HepG2 (cell line): ENCODE data around the gene ALKBH5. TPM values are rescaled to one million over a fixed set of nuclear protein-coding genes. Genes with fewer than 3 reads are reported as not detected.
A peak's percentile ranks its signal among the peaks of the same experiment; 100 is the strongest.

Experiments used
- BRD4 ChIP-seq: sonication (generic); formaldehyde crosslinking; IDR thresholded peaks from 2 replicates; pipeline ENCODE4 v1.4.0; 2020; ENCODE audit warnings: missing genetic modification reagents
- CREM ChIP-seq, 2 experiments: sonication (generic) in 1 of 2; formaldehyde crosslinking in 1 of 2; IDR thresholded peaks; 2 replicates each; pipeline versions ENCODE4 v1.4.0 to v1.6.1; 2016 to 2020; ENCODE audit warnings: antibody characterized with exemption in 1 of 2, mild to moderate bottlenecking in 1 of 2, missing genetic modification reagents in 1 of 2
- DDIT3 ChIP-seq: sonication (generic); formaldehyde crosslinking; IDR thresholded peaks from 2 replicates; pipeline ENCODE4 v1.4.0; 2020; ENCODE audit warnings: mild to moderate bottlenecking, missing genetic modification reagents
- IRF2 ChIP-seq: IDR thresholded peaks from 2 replicates; pipeline ENCODE4 v1.6.1; 2018; ENCODE audit warnings: missing genetic modification reagents, missing compliant biosample characterization
- NFATC3 ChIP-seq: sonication (generic); formaldehyde crosslinking; IDR thresholded peaks from 2 replicates; pipeline ENCODE4 v1.5.1; 2020; ENCODE audit warnings: mild to moderate bottlenecking, missing genetic modification reagents
- NFE2L2 ChIP-seq: fragments of 150-350 bp; IDR thresholded peaks from 2 replicates; pipeline ENCODE4 v1.6.1; 2014; ENCODE audit warnings: low read length
- NFYC ChIP-seq: IDR thresholded peaks from 2 replicates; pipeline ENCODE4 v1.6.1; 2016; ENCODE audit warnings: missing genetic modification reagents, missing compliant biosample characterization
- PBX3 ChIP-seq: sonication (generic); formaldehyde crosslinking; IDR thresholded peaks from 2 replicates; pipeline ENCODE4 v1.8.1; 2023; ENCODE audit warnings: missing genetic modification reagents, inconsistent platforms, borderline replicate concordance
- PREB ChIP-seq: sonication (generic); formaldehyde crosslinking; IDR thresholded peaks from 2 replicates; pipeline ENCODE4 v1.4.0; 2020; ENCODE audit warnings: missing genetic modification reagents
- SIN3B ChIP-seq: fragments of 150-350 bp; IDR thresholded peaks from 2 replicates; pipeline ENCODE4 v1.6.1; 2014; ENCODE audit warnings: low read length
- SMARCE1 ChIP-seq: fragments of 450-650 bp; IDR thresholded peaks from 2 replicates; pipeline ENCODE4 v1.6.1; 2017; ENCODE audit warnings: borderline replicate concordance
- SOX13 ChIP-seq, 3 experiments: fragments of 450-650 bp in 1 of 3; sonication (generic) in 1 of 3; formaldehyde crosslinking in 1 of 3; IDR thresholded peaks in 2 of 3; conservative IDR thresholded peaks in 1 of 3; 2 replicates each; pipeline versions ENCODE4 v1.5.0 to v1.6.1; 2016 to 2020; ENCODE audit warnings: antibody characterized with exemption in 1 of 3, mild to moderate bottlenecking in 1 of 3, missing compliant biosample characterization in 1 of 3, missing genetic modification reagents in 1 of 3, moderate library complexity in 1 of 3
- TFDP1 ChIP-seq: IDR thresholded peaks from 2 replicates; pipeline ENCODE4 v1.6.1; 2016; ENCODE audit warnings: missing compliant biosample characterization, missing genetic modification reagents, borderline replicate concordance
- TFE3 ChIP-seq: IDR thresholded peaks from 2 replicates; pipeline ENCODE4 v1.6.1; 2016
- TOE1 ChIP-seq: sonication (generic); formaldehyde crosslinking; IDR thresholded peaks from 2 replicates; pipeline ENCODE4 v1.4.0; 2020; ENCODE audit warnings: mild to moderate bottlenecking, missing genetic modification reagents
- ZNF354B ChIP-seq: sonication (generic); formaldehyde crosslinking; IDR thresholded peaks from 2 replicates; pipeline ENCODE4 v1.8.0; 2022; ENCODE audit warnings: mild to moderate bottlenecking, missing genetic modification reagents
- ZNF362 ChIP-seq: sonication (generic); formaldehyde crosslinking; IDR thresholded peaks from 2 replicates; pipeline ENCODE4 v1.4.0; 2020; ENCODE audit warnings: missing genetic modification reagents, mild to moderate bottlenecking, borderline replicate concordance
- ZNF382 ChIP-seq: sonication (generic); formaldehyde crosslinking; IDR thresholded peaks from 2 replicates; pipeline ENCODE4 v1.5.0; 2020; ENCODE audit warnings: missing genetic modification reagents, mild to moderate bottlenecking, borderline replicate concordance
- ZNF510 ChIP-seq: sonication (generic); formaldehyde crosslinking; IDR thresholded peaks from 2 replicates; pipeline ENCODE4 v1.4.0; 2020; ENCODE audit warnings: low read depth, mild to moderate bottlenecking, missing genetic modification reagents
- ZNF570 ChIP-seq: sonication (generic); formaldehyde crosslinking; IDR thresholded peaks from 2 replicates; pipeline ENCODE4 v1.4.0; 2020; ENCODE audit warnings: mild to moderate bottlenecking, missing genetic modification reagents, borderline replicate concordance
- polyA plus RNA-seq, 8 experiments: library from polyadenylated mRNA; depleted of rRNA in 3 of 8; stranded (reverse) in 7 of 8; unstranded in 1 of 8; fragments of >200 nt; fragmentation: Illumina TruSeq in 4 of 8; extraction: Trizol in 4 of 8; gene quantifications; 2 replicates each; pipeline versions ENCODE4 v1.2.1 to v1.2.3, GENCODE V29; 2011 to 2016; ENCODE audit warnings: low read depth in 4 of 8, missing spikeins in 1 of 8, mixed read lengths in 1 of 8; ENCODE audit not compliant: insufficient read depth in 1 of 8
- total RNA-seq, 5 experiments: library from RNA; depleted of rRNA; stranded (reverse); fragments of >200 nt; fragmentation: Illumina TruSeq; extraction: Trizol; gene quantifications; 2 replicates each; pipeline ENCODE4 v1.2.3, GENCODE V29; 2016; ENCODE audit warnings: low read depth in 1 of 5

The ALKBH5 gene
- total and polyA plus RNA-seq, 2 of the 13 experiments (the other 11 are each of a cell fraction or from before 2014, with no cell fraction given) = 68.9 to 76.9 TPM

GRCh38 chr17:18184143-18185031, 759 bp downstream of the ALKBH5 start (continued):
- TF ChIP-seq TFDP1 (no peak), ZNF362 (CRISPR knock-in tag) (peak; percentile 34; the same call in 1 of the 2 replicates), NFATC3 (no peak), ZNF570 (CRISPR knock-in tag) (no peak), TFE3 (no peak), ZNF382 (CRISPR knock-in tag) (no peak), SIN3B (no peak), ZNF510 (CRISPR knock-in tag) (no peak), PREB (no peak), IRF2 (no peak), SOX13 (IDR thresholded peaks at IDR 0.05) (no peak), SOX13 (CRISPR knock-in tag; conservative IDR thresholded peaks at IDR 0.05 in 1 of 2, IDR thresholded peaks at IDR 0.05 in 1 of 2) (no peak), SMARCE1 (no peak), BRD4 (CRISPR knock-in tag) (no peak), NFYC (CRISPR knock-in tag) (no peak), ZNF354B (CRISPR knock-in tag) (no peak), DDIT3 (CRISPR knock-in tag) (no peak), TOE1 (CRISPR knock-in tag) (no peak), NFE2L2 (no peak), CREM (IDR thresholded peaks at IDR 0.05) (no peak), CREM (CRISPR knock-in tag; IDR thresholded peaks at IDR 0.05) (no peak), PBX3 (CRISPR knock-in tag) (no peak)
